Suppressor macrophage treated with lipopolysaccharide for 4 hours (primary cell): ENCODE data around the gene LRCH1.

Experiments
- DNase-seq: peaks from one replicate; pipeline ENCODE4 v3.0.0-alpha.2; 2020

The LRCH1 gene

DNA sequence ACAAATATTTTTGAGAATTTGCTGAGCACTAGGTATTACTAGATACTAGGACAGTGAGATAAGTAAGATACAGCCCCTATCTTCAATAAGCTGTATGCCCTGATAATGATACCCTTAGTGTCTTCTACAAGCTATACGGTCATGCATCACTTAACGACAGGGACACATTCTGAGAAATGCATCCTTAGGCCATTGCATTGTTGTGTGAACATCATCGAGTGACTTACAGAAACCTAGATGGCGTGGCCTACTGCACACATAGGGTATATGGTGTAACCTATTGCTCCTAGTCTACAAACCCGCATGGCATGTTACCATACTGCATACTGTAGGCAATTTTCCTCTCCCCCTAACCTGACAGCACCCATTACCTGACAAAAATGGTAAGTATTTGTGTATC is 64.9 kb downstream of the LRCH1 start:
- DNase-seq, result no peak

- DNase-seq, result no peak
These were observed 65.8 kb downstream of the LRCH1 start for GRCh38 chr13:46618694-46619254.

DNA sequence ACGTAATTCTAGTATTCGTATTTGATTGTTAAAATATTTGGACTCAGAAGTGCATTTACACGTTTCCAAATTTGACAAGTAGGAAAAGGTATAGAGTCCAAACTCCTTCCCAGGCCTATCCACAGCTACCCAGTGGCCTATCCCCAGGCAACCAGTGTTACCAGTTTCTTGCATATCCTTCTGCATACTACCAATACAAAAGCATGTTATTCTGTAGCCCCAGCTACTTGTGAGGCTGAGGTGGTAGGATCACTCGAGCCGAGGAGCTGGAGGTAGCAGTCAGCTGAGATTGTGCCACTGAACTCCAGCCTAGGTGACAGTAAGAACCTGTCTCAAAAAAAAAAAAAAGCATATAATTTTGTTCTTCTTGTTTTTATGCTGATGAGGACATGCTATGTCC is 67.1 kb downstream of the LRCH1 start:
- no peak for DNase-seq

DNA sequence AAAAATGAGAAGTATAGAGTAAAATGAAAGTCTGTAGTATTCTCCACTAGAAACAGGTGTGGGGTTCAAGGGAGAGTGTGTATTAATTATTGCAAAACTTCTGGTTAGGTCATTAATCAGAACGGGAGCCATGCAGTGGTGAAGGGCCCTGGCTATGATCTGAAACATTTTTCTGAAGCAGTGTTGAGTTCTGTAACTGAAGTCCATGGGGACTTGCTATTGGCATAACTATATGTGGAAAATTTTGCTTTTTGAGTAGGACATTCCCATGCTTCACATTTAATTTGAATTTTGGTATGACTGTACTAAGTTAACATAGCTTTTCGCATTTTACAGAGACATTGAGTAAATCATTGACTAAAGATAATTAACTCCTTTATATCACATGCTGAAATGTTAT is 67.5 kb downstream of the LRCH1 start:
- no peak for DNase-seq

- DNase-seq, result no peak
These were observed 68.2 kb downstream of the LRCH1 start for GRCh38 chr13:46621133-46621532.

- DNase-seq, result no peak
These were observed 69.0 kb downstream of the LRCH1 start for GRCh38 chr13:46621792-46622629.

DNA sequence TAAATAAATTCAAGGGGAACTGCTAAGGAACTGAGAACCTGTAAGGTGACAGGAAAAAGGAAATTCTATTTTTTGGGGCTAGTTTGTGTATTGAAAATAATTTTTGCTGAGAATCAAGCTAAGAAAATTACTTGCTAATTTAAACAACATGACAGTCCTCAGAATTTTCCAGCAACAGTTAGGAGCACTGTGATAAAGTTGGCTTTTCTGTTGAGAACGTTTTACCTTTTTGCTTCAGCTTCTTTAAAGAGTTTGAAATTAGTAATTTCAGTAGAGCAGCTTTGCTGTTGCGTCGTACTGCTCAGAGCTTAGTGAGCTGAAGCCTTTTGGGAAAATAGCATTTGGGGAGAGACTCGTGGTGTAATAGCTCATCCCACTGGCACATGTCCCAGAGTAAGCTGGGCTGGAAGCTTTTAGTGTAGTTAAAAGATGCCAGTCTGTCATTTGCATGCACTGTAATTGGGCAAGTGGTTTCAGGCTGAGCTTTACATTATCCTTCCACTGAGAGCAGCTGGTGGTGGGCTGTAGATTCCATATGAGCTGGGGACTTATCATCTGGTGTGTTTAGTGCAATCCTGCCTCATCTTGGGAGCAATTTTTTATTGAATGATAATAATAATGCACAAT is 69.8 kb downstream of the LRCH1 start:
- DNase-seq, result peak; percentile 35

DNA sequence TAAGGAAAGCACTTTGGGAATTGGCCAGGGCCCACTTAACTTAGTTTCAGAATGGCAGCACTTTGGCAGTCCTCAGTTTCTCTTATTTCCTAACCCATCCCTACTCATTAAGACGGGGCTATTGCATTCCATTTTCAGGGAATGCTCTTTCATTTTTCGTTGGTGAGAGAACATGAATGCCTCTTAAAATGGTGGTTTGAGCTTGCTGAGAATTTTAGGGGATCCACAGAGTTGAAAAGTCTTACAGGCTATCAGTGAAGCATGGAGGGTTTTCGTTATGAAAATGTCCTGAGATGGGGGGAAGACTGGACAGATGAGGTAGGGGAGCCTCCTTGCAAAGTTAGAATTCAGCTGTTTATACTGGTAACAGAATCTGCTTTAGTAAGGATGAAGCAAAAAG is 71.4 kb downstream of the LRCH1 start:
- no peak for DNase-seq

DNA sequence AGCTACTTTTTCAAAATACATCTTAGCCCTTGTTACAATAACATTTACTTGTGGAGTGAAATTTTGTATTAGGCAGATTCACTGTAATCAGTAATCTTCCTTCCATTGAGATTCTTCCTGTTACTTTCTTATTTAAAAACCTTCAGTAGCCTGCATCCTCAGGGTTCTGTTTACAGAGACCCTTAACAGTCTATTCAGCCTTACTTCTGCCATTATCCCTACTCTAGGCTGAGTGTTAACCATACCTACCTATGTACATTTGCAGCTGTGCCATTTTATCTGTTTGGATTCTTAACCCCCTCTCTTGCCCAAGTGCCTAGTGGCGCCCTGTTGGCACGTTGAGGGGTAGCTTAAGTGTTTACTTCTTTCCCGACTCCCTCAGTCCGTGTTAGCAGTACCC is 71.9 kb downstream of the LRCH1 start:
- no peak for DNase-seq

GRCh38 chr13:46627462-46627861 is 74.5 kb downstream of the LRCH1 start:
- no peak for DNase-seq

GRCh38 chr13:46628622-46629365 is 75.8 kb downstream of the LRCH1 start:
- DNase-seq, result no peak

DNA sequence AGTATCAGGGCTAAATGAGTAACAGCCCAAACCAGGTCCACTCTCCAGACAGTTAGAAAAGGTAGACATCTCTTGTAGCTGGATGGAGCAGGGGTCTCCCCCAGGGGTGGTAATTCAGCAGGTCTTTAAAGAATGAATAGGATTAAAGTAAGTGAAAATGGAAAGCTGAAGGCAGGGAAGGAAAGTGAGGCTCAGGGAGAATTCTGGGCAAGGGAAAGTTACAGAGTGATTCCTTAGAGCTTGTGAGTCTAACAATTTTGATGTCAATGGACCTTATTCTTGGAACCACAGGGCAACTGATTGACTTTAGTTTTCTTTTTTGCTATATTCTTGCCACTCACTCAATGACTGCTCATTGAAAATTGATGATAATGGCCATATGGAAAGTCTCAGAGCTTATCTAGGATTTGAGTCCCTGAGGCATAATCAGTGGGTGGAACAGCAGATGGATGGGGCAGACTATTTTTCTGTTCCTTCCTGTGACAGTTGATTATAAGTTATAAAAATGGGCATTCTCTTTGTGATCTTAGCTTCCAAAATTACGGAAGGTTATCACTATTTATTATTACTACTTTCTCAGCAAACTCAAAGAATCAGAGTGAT is 76.9 kb downstream of the LRCH1 start:
- DNase-seq, result no peak

DNA sequence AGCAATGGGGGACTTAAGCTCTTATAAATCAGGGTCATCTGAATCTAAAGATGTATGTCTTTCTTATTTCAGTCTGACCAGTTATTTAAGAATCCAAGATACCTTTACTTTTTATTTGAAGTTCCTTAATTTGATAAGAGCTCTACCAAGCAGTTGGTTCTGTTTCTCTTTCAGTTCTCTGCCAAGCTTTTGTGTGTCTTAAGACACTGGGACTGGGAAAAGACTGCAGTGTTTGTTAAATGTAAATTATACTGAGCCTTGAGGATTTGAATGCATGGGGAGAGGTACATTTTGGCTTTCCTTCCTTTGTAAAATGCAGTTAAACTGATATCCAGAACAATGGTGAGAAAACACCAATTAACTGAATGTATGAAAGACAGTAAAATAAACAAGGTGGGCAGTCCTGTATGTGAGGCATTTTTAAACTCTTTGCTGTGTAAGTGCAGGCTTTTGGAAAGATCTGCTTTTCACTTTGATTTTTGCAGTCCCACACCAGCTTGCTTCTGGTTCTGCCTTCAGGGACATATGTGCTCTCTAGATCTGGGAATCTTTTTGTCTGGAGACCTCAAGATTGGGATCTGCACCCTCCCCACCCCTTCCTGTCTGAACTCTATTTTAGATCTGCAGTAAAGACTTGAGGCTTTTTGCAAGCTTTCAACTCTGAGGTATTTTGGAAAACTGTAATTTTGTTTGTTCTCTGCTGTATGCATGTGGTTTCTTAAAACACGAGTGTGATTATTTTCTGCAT is 77.6 kb downstream of the LRCH1 start:
- peak; percentile 31 for DNase-seq

GRCh38 chr13:46631179-46631542 is 78.2 kb downstream of the LRCH1 start:
- DNase-seq, result no peak

- no peak for DNase-seq
These were observed 79.2 kb downstream of the LRCH1 start for GRCh38 chr13:46632176-46632575.

- no peak for DNase-seq
These were observed 80.4 kb downstream of the LRCH1 start for GRCh38 chr13:46633416-46633815.

GRCh38 chr13:46636451-46636850 is 83.5 kb downstream of the LRCH1 start:
- DNase-seq, result no peak

- no peak for DNase-seq
These were observed 84.2 kb downstream of the LRCH1 start for GRCh38 chr13:46637213-46637612.

GRCh38 chr13:46638262-46638661 is 85.3 kb downstream of the LRCH1 start:
- DNase-seq, result no peak

DNA sequence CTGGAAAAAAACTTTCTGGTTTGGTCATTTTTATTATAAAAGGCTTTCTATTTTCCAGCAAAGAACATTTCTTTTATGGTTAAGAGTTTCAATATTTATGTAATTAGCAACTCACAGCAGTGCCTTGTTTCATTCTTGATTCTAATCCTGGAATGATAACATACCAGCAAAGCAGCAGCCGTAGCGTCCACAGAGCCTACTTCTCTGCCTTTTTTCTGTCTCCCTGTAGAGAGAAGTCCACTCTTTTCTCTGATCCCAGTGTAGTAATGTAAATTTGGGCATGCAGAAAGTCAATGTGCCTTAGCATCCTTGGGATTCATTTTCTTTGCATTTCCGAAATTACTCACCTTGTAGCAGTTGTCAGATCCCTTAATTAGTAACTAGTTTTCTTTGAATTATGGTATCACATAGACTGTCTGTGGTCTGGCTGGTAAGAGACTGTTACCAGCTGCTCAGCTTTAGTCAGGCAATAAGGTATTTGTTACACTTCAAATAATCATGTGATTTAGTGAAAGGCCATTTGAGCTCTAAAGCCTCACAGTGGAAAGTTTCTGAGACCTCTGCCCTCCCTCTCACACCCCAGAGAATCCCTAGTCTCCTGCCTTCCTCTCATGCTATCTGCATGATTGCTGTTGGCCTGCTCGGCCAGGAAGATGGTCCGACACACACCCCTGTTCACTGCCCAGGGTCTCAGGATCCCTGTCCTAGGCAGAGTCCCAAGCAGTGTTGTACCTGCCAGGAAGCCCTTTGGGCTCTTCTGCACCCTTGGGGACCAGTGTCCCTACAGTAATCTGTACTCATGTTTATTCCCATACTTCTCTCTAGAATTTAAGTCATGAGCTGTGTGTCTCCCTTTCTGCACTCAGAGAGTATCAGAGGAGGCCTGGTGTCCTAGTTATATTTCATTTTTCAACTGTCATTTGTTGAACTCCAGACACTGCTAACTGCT is 86.3 kb downstream of the LRCH1 start:
- DNase-seq, result no peak

DNA sequence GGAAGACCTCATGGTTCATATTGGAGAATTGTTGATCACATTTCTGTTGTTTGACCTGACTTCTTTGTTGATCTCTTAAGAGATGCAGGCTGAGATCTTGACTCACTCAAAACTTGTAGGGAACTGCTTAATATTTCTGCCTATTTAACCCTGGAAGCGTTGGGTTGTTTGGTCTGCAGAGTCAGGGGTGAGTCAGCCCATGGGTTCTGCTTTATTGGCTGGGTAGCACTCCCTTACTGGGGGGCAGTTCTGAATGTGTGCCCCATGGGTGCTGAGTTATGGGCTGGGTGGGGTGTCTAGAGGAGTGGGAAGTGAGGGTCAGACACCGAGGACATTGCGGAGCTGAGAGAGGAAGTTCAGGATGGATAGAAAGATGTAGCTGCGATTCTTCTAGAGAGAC is 87.9 kb downstream of the LRCH1 start:
- peak; percentile 66 for DNase-seq
